ENCODE results near the gene PTPRC.

PTPRC gene

DNA sequence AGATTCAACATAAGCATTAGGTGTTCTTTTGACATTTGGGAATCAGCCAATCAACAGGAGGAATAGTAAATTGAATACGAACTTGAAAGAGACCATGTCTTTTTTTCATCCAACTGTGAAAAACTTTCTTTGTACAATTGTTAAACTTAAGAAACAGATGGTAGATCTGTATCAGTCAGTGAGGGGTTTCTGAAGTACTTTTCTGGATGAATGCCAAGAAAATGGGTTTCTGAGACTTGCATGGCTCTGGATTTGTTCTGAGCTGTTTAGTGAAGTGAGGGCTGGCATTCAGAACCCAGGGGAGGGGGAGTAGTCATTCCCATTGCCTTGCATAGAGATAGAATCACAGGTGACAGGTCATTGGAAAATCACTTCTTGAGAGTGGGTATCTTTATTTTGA, 37.4 kb downstream of the PTPRC start:
- Mint-ChIP-seq H3K36me3 (ENCODE audit: insufficient read depth) (peaks cover 91% of the 10 kb centered on the region), H3K4me1 (ENCODE audit: low read depth in 2 of 2) (peaks cover 63 to 84% of the 10 kb centered on the region in 2 donors), H3K9me3 (no peaks in the 10 kb centered on the region), H3K4me3 (peak overlapping the region; percentile 80), H3K27ac (peak overlapping the region; percentile 98 to 100), H3K27me3 (no peaks in the 10 kb centered on the region)
- ATAC-seq (replicated peaks), result no peak
- no peak for DNase-seq

DNA sequence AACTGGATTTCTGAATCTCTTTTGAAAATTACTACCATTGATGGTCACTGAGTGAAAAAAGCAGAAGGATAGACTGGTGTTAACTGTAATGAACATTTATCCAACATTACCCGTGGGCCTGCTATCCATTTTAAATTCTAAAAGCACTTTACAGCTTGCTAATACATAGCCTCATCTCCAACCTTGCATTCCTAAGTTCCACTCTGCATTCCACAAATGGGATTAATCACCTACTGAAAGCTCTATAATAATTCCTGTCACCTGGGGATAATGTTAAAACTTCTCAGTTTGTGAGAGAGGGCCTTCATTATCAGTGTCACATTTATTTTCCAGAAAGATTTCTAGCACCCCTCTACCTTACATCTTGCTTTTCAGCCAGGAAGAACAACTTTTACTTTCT, 38.2 kb downstream of the PTPRC start:
- no peak for DNase-seq
- Mint-ChIP-seq H3K27me3 (no peaks in the 10 kb centered on the region), H3K27ac (peak overlapping the region; percentile 98 to 100), H3K9me3 (no peaks in the 10 kb centered on the region), H3K36me3 (ENCODE audit: insufficient read depth) (peaks cover 91% of the 10 kb centered on the region), H3K4me1 (ENCODE audit: low read depth in 2 of 2) (peaks cover 59 to 80% of the 10 kb centered on the region in 2 donors), H3K4me3 (peak overlapping the region; percentile 80)
- ATAC-seq (replicated peaks), result no peak

DNA sequence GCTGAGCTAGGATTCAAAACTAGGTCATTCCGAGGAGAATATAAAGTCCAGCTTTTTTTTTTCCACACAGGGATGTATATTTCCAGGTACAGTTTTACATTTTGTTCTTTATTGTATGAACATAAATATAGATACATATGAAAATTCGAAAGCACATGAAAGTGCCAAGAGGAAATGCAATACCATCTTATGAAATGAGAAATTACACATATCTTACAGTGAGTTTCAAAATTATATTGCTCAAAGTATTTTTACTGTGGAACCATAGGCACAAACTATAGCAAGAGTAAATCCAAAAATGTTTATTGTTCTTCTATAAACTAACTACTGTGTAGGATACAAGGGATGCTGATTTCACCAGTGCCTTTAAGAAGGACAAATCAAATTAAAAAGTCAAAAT, 39.0 kb downstream of the PTPRC start:
- H3K27ac Mint-ChIP-seq, result peak overlapping the region; percentile 98 to 100
- ATAC-seq (replicated peaks), result no peak
- H3K36me3 Mint-ChIP-seq (ENCODE audit: insufficient read depth), result peaks cover 91% of the 10 kb centered on the region
- no peaks in the 10 kb centered on the region for H3K27me3 Mint-ChIP-seq
- peak overlapping the region; percentile 80 for H3K4me3 Mint-ChIP-seq
- DNase-seq, result no peak
- H3K4me1 Mint-ChIP-seq (ENCODE audit: low read depth in 2 of 2), result peaks cover 57 to 81% of the 10 kb centered on the region in 2 donors
- no peaks in the 10 kb centered on the region for H3K9me3 Mint-ChIP-seq

DNA sequence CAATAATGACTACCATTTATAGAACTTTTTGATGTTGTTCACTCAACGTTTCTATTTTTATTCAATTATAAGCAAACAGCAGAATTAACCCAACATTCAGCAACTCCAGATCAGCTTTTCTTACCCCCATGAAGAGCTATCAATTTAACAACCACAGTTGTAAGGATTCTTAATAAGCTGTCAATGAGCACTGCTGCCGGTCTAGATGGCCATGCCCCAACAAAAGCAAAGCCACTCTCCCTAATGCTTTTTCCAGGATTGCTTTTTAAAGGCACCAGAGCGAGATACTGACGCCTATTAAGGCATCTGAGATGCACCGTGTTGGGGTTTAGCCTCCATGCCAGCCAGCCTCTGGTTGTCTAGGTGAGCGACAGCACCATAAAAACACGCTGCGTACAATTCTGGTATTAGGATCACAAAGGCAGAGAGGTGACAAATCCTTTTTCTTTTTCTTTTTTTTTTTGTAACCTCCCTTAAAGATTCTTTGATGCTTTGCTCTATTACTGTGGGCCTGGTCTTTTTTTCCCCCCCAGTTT, 39.5 kb downstream of the PTPRC start:
- Mint-ChIP-seq H3K36me3 (ENCODE audit: insufficient read depth) (peaks cover 91% of the 10 kb centered on the region), H3K27me3 (no peaks in the 10 kb centered on the region), H3K9me3 (no peaks in the 10 kb centered on the region), H3K4me3 (peak overlapping the region; percentile 80), H3K4me1 (ENCODE audit: low read depth in 2 of 2) (peaks cover 55 to 81% of the 10 kb centered on the region in 2 donors), H3K27ac (peak overlapping the region; percentile 98 to 100)
- DNase-seq (peak; percentile 56 to 57 (median 57)), ATAC-seq (replicated peaks) (peak; percentile 40)

DNA sequence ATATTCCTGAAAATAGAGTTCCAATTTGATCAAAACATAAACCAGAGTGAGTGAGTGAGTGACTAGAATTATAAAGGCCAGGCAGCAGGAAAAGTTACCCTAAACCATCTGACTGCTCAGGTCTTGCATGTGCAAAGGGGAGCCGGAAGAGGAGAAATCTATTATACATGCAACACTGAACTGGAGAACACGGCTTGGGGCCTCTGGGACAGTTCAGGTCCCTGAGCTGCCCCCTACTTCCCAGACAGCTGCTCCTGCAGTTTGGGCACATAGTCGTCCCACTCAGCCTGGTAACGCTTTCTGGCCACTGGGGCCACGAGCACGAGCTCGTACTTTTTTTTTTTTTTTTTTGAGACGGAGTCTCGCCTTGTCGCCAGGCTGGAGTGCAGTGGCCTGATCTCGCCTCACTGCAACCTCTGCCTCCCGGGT, 40.1 kb downstream of the PTPRC start:
- peak; percentile 3 for ATAC-seq (replicated peaks)
- H3K4me1 Mint-ChIP-seq (ENCODE audit: low read depth in 2 of 2), result peaks cover 57 to 78% of the 10 kb centered on the region in 2 donors
- no peaks in the 10 kb centered on the region for H3K27me3 Mint-ChIP-seq
- DNase-seq, result peak in 2 of 3 experiments; percentile 28 to 40
- peaks cover 90% of the 10 kb centered on the region for H3K36me3 Mint-ChIP-seq (ENCODE audit: insufficient read depth)
- peak overlapping the region; percentile 98 to 100 for H3K27ac Mint-ChIP-seq
- no peaks in the 10 kb centered on the region for H3K9me3 Mint-ChIP-seq
- peak overlapping the region; percentile 80 for H3K4me3 Mint-ChIP-seq

DNA sequence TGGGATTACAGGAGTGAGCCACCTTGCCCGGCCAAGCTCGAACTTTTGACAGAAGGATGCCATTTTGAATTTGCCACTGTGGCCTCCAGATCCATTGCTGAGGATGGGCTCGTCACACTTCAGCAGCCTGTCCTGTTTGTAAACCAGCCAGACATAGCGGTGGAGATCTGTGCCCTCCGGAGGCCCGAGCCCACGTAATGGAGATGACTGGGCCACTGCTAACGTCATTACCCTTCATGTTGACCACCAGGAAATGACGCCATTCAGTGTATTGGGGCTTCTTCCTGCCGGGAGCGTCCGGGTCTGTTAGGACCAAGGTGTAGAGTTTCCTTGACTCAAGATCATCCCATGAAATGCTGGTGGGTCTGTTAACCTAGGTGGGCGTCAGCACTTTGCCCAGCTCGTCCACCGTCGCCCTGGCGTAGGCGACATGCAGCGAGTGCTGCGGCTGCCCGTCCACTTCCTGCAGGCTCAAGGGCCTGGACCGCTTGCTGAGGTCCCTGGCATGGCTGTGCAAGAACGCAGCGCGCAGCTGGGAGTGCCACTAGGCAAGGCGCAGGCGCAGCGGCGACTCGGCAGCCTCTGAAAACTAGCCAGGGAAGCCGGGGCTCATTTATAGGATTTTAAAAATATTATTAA, 40.8 kb downstream of the PTPRC start:
- Mint-ChIP-seq H3K9me3 (no peaks in the 10 kb centered on the region), H3K27ac (peak overlapping the region; percentile 98 to 100), H3K36me3 (ENCODE audit: insufficient read depth) (peaks cover 87% of the 10 kb centered on the region), H3K27me3 (no peaks in the 10 kb centered on the region), H3K4me1 (ENCODE audit: low read depth in 2 of 2) (peaks cover 58 to 79% of the 10 kb centered on the region in 2 donors), H3K4me3 (peak overlapping the region; percentile 80)
- DNase-seq (peak; percentile 54 to 60 (median 55)), ATAC-seq (replicated peaks) (peak; percentile 40)

DNA sequence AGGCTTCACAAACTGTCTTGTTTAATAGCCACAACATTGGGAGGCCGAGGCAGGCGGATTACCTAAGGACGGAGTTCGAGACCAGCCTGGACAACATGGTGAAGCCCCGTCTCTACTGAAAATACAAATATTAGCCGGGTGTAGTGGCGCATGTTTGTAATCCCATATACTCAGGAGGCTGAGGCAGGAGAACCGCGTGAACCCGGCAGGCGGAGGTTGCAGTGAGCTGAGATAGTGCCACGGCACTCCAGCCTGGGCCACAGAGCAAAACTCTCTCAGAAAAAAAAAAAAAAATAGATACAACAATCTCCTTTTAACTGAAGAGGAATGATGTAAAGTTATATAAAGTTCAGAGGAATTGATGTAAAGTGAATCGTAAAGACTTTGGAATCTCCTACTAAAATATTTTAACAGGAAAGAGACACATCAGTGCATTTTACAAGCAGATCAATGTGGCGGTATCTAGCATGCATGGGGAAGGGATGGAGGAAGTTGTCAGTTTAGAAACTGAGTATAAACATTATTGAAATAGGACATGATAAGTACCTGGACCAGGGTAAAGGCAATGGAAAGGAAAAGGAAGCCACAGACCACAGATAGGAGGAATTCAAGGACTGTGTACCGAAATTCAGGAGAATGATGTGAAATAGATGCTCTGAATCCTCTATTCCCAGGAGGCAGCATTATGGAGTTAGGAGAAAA, 41.5 kb downstream of the PTPRC start:
- no peak for ATAC-seq (replicated peaks)
- Mint-ChIP-seq H3K4me3 (peak overlapping the region; percentile 80), H3K9me3 (no peaks in the 10 kb centered on the region), H3K27ac (peak overlapping the region; percentile 98 to 100), H3K27me3 (no peaks in the 10 kb centered on the region), H3K4me1 (ENCODE audit: low read depth in 2 of 2) (peaks cover 58 to 76% of the 10 kb centered on the region in 2 donors), H3K36me3 (ENCODE audit: insufficient read depth) (peaks cover 83% of the 10 kb centered on the region)
- no peak for DNase-seq

DNA sequence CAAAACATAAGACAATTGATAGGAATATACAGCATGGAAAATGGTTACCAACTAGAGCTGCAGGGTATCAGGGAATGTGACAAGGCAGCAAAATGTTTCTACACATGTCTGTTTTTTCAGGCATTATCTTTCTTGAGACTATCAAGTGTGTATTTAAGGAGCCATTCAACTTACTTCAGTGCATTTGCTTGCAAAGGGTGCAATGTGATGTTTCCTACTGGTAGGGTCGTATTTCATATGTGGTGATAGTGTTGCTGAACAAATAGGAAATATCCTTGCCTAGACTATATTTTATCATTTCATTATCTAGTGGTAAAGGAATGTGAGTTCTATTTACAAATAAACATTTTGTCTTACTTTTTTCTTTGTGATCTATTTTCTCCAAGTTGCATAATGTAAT, 42.4 kb downstream of the PTPRC start:
- Mint-ChIP-seq H3K4me1 (ENCODE audit: low read depth in 2 of 2) (peaks cover 55 to 73% of the 10 kb centered on the region in 2 donors), H3K9me3 (no peaks in the 10 kb centered on the region), H3K27me3 (no peaks in the 10 kb centered on the region), H3K36me3 (ENCODE audit: insufficient read depth) (peaks cover 74% of the 10 kb centered on the region), H3K27ac (peak overlapping the region; percentile 98 to 100), H3K4me3 (peak overlapping the region; percentile 80)
- no peak for DNase-seq
- ATAC-seq (replicated peaks), result peak; percentile 15

DNA sequence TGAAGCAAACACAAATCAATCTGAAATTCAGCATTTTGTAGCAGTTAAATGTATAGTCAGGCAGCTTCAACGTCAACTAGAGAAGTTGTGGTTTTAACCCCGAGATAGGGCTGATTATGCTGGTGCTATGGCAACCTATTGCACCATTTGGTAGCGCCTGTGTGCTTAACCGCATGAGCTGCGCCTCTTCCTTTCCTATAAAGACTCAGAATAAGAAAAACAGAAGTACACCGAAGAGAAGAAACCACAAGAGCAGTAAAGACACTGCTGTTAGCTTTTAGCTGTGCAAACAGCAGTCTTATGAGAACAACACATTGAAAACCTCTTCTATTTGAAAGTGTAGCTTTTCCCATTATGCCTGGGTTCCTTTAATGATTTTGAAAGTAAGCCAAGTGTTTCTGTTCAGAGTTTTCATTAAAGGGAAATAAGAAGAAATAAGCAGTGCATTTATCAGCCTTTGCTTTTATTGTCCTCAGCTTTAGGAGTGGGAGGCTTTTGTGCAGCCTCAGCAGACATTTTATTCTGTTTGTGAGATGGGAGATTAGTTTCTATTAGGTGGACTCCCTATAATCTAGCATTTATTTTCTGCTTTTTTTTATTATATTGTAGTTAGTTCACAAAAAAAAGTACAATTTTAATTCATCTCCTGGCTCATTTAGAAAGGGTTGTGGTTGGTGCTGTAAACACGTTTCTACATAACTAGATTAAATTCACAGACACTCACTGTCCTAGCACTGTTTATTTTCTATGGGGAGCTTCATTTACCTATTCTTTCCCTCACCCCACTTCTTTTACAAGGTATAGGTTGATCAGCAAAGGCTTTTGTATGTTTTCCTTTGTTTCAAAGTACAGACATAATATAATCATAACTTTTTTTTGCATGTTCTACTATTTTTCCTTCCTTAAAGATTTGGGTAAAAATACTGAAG, 43.3 kb downstream of the PTPRC start:
- peaks cover 54 to 73% of the 10 kb centered on the region in 2 donors for H3K4me1 Mint-ChIP-seq (ENCODE audit: low read depth in 2 of 2)
- H3K27ac Mint-ChIP-seq, result peak overlapping the region; percentile 98 to 100
- ATAC-seq (replicated peaks), result peak; percentile 78
- peaks cover 73% of the 10 kb centered on the region for H3K36me3 Mint-ChIP-seq (ENCODE audit: insufficient read depth)
- DNase-seq, result peak; percentile 74 to 78 (median 75)
- no peaks in the 10 kb centered on the region for H3K9me3 Mint-ChIP-seq
- H3K27me3 Mint-ChIP-seq, result no peaks in the 10 kb centered on the region
- H3K4me3 Mint-ChIP-seq, result peak overlapping the region; percentile 72 to 80

DNA sequence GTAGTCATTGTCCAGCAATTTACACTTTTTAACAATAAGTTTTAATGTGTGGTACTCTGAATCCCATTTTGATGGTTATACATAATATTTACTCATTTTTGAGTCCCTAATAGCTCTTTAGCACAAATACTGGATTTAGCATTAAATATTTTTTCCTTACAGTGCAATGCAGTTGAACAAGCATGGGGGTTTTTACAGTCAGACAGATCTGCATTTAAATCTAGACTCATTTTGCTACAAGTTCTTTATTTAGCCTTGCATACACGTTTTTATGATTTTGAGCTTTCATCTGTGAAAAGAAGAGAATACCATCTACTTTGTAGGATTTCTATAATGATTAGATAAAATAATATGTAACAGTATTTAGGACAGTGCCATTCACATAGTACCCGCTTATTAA, 44.0 kb downstream of the PTPRC start:
- H3K36me3 Mint-ChIP-seq (ENCODE audit: insufficient read depth), result peaks cover 70% of the 10 kb centered on the region
- peak overlapping the region; percentile 98 to 100 for H3K27ac Mint-ChIP-seq
- H3K4me3 Mint-ChIP-seq, result peak overlapping the region; percentile 72 to 80
- peaks cover 47 to 72% of the 10 kb centered on the region in 2 donors for H3K4me1 Mint-ChIP-seq (ENCODE audit: low read depth in 2 of 2)
- H3K27me3 Mint-ChIP-seq, result no peaks in the 10 kb centered on the region
- no peaks in the 10 kb centered on the region for H3K9me3 Mint-ChIP-seq
- ATAC-seq (replicated peaks) (no peak), DNase-seq (no peak)

DNA sequence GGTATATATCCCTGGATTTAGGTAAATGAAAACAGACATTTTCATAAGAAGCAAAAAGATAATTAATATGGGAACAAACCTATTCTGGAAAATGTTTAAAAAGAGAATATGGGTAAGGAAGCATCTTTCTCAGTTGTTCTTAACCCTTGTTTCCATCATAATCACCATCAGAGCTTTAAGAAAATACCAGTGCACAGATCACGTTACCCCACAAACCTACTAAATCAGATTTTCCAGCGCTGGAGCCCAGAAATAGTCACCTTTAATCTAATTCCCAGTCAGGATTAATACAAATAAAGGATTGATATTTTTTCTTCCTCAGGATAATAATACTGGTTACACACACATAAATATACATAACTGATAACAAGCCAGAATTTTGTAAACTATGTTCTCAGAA, 44.6 kb downstream of the PTPRC start:
- peak overlapping the region; percentile 98 to 100 for H3K27ac Mint-ChIP-seq
- peaks cover 45 to 73% of the 10 kb centered on the region in 2 donors for H3K4me1 Mint-ChIP-seq (ENCODE audit: low read depth in 2 of 2)

DNA sequence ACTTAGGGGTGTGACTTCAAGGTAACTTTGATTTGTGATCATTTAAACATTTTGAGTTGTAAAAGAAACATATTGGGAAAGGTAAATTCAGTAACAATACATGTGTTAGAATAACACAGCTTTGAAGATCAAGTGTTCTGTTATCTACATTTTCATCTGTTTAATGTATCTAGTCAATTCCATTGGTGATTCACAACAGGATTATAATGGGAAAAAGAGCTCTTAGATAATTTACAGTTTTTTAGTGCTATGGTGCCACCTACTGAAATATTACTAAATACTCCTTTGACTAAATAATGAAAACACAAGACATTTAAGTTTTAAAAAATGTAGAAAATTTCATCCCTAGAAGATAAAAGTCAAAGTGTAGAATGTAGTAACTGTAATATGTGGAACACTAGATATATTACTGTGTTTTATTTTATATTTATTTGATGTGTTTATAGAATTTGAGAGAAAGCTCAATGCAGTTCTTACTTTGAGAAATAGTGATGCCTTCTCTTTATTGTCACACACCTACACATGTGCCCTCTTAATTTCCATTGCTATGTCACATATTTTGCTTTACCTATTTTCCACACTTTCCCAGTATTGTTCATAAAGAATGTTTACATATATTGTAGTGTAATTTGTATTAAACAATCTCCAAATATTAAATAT, 47.4 kb downstream of the PTPRC start:
- Mint-ChIP-seq H3K27me3 (no peaks in the 10 kb centered on the region), H3K9me3 (no peaks in the 10 kb centered on the region), H3K4me3 (peak overlapping the region; percentile 65 to 67), H3K27ac (peak overlapping the region; percentile 90 to 100), H3K4me1 (ENCODE audit: low read depth in 2 of 2) (peaks cover 47 to 75% of the 10 kb centered on the region in 2 donors), H3K36me3 (ENCODE audit: insufficient read depth) (peaks cover 53% of the 10 kb centered on the region)
- ATAC-seq (replicated peaks) (no peak), DNase-seq (no peak)

More for the DNA sequence above, 44.6 kb downstream of the PTPRC start:
- H3K36me3 Mint-ChIP-seq (ENCODE audit: insufficient read depth), result peaks cover 64% of the 10 kb centered on the region
- no peaks in the 10 kb centered on the region for H3K9me3 Mint-ChIP-seq
- peak overlapping the region; percentile 72 to 80 for H3K4me3 Mint-ChIP-seq
- DNase-seq, result no peak
- ATAC-seq (replicated peaks), result no peak
- H3K27me3 Mint-ChIP-seq, result no peaks in the 10 kb centered on the region

Data from effector memory CD8-positive, alpha-beta T cell (primary cell).